Mesothelial cell of epicardium (in vitro differentiated cells): ENCODE data around the gene RTL1. TPM values are rescaled to one million over a fixed set of nuclear protein-coding genes. Genes with fewer than 3 reads are reported as not detected.

Source experiments
- DNase-seq, 2 experiments: peaks; one replicate each; pipeline ENCODE4 v3.0.0; 2021; ENCODE audit warnings: low spot score in 2 of 2; ENCODE audit not compliant: unreplicated experiment in 2 of 2
- H3K27ac Mint-ChIP-seq: 2 replicates; pipeline ENCODE4 v1.8.0; 2021; ENCODE audit warnings: mixed read lengths
- H3K27me3 Mint-ChIP-seq: 2 replicates; pipeline ENCODE4 v1.8.0; 2021; ENCODE audit warnings: low read depth, mixed read lengths
- H3K36me3 Mint-ChIP-seq: 2 replicates; pipeline ENCODE4 v1.8.0; 2021; ENCODE audit warnings: mixed read lengths
- H3K4me1 Mint-ChIP-seq: 2 replicates; pipeline ENCODE4 v1.8.0; 2021; ENCODE audit warnings: mixed read lengths
- H3K4me3 Mint-ChIP-seq: 2 replicates; pipeline ENCODE4 v1.8.0; 2021; ENCODE audit warnings: mild to moderate bottlenecking, moderate library complexity, mixed read lengths
- H3K9me3 Mint-ChIP-seq: 2 replicates; pipeline ENCODE4 v1.8.0; 2021; ENCODE audit warnings: mixed read lengths
- total RNA-seq: library from RNA; stranded (reverse); gene quantifications from 3 replicates; pipeline ENCODE4 v1.2.1, GENCODE V29; 2021
- TF ChIP-seq, protein P1 (sequence below): fragments of 200-600 bp; sonication (generic); IDR thresholded peaks from one replicate; pipeline ENCODE4 v1.5.0; 2021; ENCODE audit warnings: antibody characterized with exemption; ENCODE audit not compliant: unreplicated experiment

The RTL1 gene
- total RNA-seq, 1 donor from 2014 or later = 9.3 TPM

DNA sequence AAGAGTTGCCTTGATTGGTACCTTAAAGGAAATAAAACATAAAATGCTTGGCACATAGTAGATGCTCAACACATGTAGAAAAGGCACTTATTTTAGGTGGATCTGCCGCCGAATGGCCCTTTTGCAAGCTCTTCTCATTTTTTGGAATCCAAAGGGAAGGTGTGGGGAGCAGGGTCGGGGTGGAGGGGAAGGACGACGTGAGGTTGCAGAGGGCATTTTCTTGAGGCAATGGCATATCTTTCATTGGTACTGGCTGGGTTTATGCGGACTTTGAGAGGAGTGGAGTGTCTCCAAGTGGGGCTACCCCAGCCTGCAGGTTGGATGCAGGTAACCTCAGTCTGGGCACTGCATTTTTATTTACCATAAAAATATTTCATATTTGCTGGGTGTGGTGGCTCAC lies 8.1 kb downstream of the RTL1 start:
- no peaks in the 10 kb centered on the region for H3K36me3 Mint-ChIP-seq
- H3K27me3 Mint-ChIP-seq = peaks cover 17% of the 10 kb centered on the region
- H3K4me1 Mint-ChIP-seq = peaks cover 26% of the 10 kb centered on the region
- DNase-seq = no peak
- no peak overlapping the region for H3K27ac Mint-ChIP-seq
- H3K9me3 Mint-ChIP-seq = no peaks in the 10 kb centered on the region
- H3K4me3 Mint-ChIP-seq = no peak overlapping the region
- TF ChIP-seq, protein P1, sequence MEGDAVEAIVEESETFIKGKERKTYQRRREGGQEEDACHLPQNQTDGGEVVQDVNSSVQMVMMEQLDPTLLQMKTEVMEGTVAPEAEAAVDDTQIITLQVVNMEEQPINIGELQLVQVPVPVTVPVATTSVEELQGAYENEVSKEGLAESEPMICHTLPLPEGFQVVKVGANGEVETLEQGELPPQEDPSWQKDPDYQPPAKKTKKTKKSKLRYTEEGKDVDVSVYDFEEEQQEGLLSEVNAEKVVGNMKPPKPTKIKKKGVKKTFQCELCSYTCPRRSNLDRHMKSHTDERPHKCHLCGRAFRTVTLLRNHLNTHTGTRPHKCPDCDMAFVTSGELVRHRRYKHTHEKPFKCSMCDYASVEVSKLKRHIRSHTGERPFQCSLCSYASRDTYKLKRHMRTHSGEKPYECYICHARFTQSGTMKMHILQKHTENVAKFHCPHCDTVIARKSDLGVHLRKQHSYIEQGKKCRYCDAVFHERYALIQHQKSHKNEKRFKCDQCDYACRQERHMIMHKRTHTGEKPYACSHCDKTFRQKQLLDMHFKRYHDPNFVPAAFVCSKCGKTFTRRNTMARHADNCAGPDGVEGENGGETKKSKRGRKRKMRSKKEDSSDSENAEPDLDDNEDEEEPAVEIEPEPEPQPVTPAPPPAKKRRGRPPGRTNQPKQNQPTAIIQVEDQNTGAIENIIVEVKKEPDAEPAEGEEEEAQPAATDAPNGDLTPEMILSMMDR = no peak

DNA sequence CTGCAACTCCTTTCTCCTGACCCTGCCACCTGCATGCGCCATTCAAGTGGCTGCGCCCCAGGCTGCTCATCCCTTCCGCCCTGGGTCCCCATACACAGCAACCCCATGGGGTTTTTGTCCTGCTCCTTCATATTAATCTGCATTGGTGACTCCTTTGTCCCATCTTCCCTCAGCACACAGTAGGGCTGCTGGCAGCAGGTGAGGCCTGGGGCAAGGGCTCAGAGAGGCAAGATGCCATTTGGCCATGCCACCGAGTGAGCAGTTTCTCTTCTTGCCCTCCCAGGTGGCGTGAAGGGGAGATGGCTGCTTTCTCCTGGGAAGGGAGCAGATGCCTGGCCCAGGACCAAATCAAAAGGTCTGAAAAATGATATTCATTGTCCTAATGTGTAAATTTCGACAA lies 9.1 kb downstream of the RTL1 start:
- Mint-ChIP-seq H3K27ac (no peak overlapping the region), H3K4me1 (peaks cover 20% of the 10 kb centered on the region), H3K36me3 (no peaks in the 10 kb centered on the region), H3K27me3 (peaks cover 9% of the 10 kb centered on the region), H3K9me3 (no peaks in the 10 kb centered on the region), H3K4me3 (no peak overlapping the region)
- TF ChIP-seq, protein P1 = no peak
- no peak for DNase-seq

DNA sequence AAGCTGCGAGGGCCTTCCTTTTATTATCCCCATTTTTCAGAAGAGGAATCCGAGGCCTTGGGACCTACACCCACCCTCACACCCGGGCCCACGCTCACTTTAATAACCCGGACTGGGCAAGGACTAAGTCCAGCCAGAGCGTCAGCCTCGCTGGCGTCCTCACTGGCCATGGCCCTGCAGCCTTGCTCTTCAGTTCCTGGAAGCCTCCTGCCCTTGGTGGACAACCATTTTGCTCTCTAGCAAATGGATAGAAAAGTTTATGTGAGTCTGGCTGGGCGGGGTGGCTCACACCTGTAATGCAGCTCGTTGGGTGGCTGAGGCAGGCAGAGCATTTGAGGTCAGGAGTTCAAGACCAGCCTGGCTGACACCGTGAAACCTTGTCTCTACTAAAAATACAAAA lies 9.8 kb downstream of the RTL1 start:
- Mint-ChIP-seq H3K27ac (no peak overlapping the region), H3K27me3 (peaks cover 4% of the 10 kb centered on the region), H3K36me3 (no peaks in the 10 kb centered on the region), H3K4me1 (peaks cover 21% of the 10 kb centered on the region), H3K4me3 (no peak overlapping the region), H3K9me3 (no peaks in the 10 kb centered on the region)
- DNase-seq = peak in 1 of 2 experiments; percentile 5
- TF ChIP-seq, protein P1 = no peak

DNA sequence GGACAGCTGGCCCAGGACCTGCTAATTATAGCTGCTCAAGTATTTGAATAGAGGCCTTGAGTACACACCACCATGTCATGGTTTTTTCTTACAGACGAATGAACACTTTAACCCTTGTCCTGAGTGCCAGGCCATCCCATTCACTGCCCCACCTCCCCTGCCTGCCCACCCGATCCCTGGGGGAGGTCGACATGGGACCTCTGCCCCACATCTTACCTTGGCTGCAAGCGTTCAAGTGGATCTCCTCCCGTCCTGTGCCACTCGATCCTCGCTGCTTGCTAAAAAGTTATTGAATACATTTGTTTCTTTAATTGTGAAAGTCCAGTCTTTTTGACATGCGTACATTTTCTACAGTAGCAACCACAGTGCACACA lies 10.3 kb downstream of the RTL1 start:
- H3K9me3 Mint-ChIP-seq = no peaks in the 10 kb centered on the region
- no peaks in the 10 kb centered on the region for H3K36me3 Mint-ChIP-seq
- H3K4me3 Mint-ChIP-seq = no peak overlapping the region
- H3K4me1 Mint-ChIP-seq = peaks cover 25% of the 10 kb centered on the region
- H3K27me3 Mint-ChIP-seq = peaks cover 3% of the 10 kb centered on the region
- H3K27ac Mint-ChIP-seq = no peak overlapping the region
- TF ChIP-seq, protein P1 = no peak
- DNase-seq = no peak

DNA sequence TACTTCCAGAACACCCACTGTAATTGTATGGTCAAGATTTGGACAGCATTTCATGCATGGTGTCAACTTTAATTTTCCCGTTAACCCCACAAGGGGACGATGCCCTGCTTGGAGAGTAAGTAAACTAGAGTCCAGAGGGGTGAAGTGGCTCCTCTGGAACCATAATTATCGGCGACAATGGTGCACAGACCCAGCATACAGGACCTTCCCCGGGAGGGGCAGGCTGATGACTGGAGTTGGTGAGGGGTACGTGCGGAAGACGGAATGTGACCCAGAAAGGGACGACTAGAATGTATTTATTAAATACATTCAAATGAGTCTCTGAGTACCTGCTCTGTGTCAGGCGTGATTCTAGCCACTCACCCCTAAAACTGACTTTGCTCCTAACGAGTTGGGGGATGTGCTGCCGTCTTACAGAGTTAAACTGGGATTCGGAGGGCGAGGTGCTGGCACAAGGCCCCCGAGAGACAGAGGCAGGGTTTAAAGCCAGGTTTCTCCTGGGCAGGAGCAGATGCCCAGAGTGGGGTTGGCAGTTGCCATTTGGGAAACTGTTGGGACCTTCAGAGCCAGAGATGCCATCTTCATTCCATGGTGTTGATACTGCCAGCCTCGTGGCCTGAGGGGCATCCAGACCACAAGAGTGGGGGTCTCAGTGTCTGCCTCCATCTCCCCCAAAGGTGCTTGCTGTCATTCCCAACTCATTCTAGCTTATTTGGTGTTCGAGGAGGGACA lies 10.9 kb downstream of the RTL1 start:
- DNase-seq = peak in 1 of 2 experiments; percentile 3

More for the DNA sequence above, 10.9 kb downstream of the RTL1 start:
- H3K4me3 Mint-ChIP-seq = no peak overlapping the region
- no peaks in the 10 kb centered on the region for H3K9me3 Mint-ChIP-seq
- peaks cover 3% of the 10 kb centered on the region for H3K27me3 Mint-ChIP-seq
- TF ChIP-seq, protein P1 = no peak
- no peaks in the 10 kb centered on the region for H3K36me3 Mint-ChIP-seq
- H3K27ac Mint-ChIP-seq = no peak overlapping the region
- H3K4me1 Mint-ChIP-seq = peaks cover 31% of the 10 kb centered on the region
